Stimulated activated CD4-positive, alpha-beta T cell treated with anti-CD3 and anti-CD28 coated beads, Interleukin-1b, Interleukin-23, amount 100 ng/mL, for 48 hours (primary cell): ENCODE measurements around the gene ZNF814.
"Not testable (repeated sequence)": the region's sequence is repeated elsewhere in the genome, so short reads cannot be mapped to it uniquely, and the experiment has no call there.

Experiments used
- DNase-seq: peaks from one replicate; pipeline ENCODE4 v3.0.0-alpha.2; 2020

ZNF814 gene

GRCh38 chr19:57854117-57854516, 34.7 kb downstream of the ZNF814 start:
- not testable (repeated sequence) for DNase-seq

GRCh38 chr19:57851812-57852603, 36.8 kb downstream of the ZNF814 start:
- not testable (repeated sequence) for DNase-seq

GRCh38 chr19:57850553-57851017, 38.3 kb downstream of the ZNF814 start:
- DNase-seq: peak; percentile 13

GRCh38 chr19:57849666-57850473, 39.0 kb downstream of the ZNF814 start, which contains the start of gene ZNF587:
ZNF587 (plus strand) TSS chr19:57849859; CDS start chr19:57850039, 180 bp downstream.
- DNase-seq: peak; percentile 81

- not testable (repeated sequence) for DNase-seq
Measured at GRCh38 chr19:57849162-57849665, 39.6 kb downstream of the ZNF814 start.

- DNase-seq: not testable (repeated sequence)
Measured at GRCh38 chr19:57847164-57847563, 41.7 kb downstream of the ZNF814 start.

DNA sequence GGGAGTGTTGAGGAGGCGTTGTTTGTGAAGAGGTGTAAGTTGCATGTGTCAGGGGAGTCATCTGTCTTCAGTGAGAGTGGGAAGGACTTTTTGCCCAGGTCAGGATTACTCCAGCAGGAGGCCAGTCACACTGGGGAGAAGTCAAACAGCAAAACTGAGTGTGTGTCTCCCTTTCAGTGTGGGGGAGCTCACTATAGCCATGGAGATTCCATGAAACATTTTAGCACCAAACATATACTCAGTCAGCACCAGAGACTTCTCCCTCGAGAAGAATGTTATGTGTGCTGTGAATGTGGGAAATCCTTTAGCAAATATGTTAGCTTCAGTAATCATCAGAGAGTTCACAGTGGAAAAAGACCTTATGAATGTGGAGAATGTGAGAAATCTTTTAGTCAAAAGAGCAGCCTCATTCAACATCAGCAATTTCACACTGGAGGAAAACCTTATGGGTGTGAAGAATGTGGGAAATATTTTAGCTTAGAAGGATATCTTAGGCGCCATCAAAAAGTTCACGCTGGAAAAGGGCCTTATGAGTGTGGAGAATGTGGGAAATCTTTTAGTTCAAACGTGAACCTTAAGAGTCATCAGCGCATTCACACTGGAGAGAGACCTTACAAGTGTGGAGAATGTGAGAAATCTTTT, 47.6 kb downstream of the ZNF814 start:
- DNase-seq: no peak

GRCh38 chr19:57838622-57839191, 50.1 kb downstream of the ZNF814 start:
- not testable (repeated sequence) for DNase-seq

- not testable (repeated sequence) for DNase-seq
Measured at GRCh38 chr19:57836991-57837390, 51.8 kb downstream of the ZNF814 start.

DNA sequence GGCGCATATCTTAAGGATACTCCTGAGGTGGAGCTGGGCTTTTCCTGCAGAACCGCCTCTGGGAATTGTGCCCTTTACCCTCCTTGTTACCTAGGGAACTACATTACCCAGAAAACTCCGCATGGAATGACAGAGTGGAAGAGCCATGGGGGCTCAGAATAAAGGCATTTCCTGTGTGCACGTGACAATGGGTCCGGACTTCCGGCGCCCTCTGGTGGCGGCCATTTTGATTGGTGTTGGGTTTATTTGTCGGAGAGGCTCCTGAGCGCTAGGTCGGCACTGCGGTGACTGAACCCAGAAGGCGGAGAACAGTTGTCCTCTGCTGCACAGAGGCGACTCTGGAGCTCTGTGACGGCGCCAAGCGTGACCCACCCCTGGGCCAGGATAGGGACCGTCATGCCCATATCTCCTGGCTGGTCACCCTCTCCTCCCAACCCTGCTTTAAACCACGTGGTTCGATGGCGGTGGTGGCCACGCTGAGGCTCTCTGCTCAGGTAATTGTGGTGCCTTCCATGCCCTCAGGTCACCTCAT, 58.7 kb downstream of the ZNF814 start, which contains the start of gene ZNF587B:
TSS of gene ZNF587B (plus strand) at position 229 of the 532 bp plus-strand sequence. CDS start at position 459, 230 bp downstream.
- DNase-seq: peak; percentile 26

DNA sequence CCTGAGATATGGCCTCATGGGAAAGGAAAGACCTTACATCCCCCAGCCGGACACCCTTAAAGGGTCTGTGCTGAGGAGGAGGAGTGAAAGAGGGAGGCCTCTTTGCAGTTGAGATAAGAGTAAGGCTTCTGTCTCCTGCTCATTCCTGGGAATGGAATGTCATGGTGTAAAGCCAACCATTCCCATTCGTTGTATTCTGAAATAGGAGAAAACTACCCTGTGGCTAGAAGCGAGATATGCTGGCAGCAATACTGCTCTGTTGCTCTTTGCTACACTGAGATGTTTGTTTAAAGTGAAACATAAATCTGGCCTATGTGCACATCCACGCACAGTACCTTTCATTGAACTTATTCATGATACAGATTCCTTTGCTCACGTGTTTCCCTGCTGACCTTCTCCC, 59.5 kb downstream of the ZNF814 start:
- no peak for DNase-seq

- no peak for DNase-seq
Measured at GRCh38 chr19:57825511-57825910, 63.3 kb downstream of the ZNF814 start.

- not testable (repeated sequence) for DNase-seq
Measured at GRCh38 chr19:57823608-57824007, 65.2 kb downstream of the ZNF814 start.

- not testable (repeated sequence) for DNase-seq
Measured at GRCh38 chr19:57823155-57823554, 65.7 kb downstream of the ZNF814 start.

DNA sequence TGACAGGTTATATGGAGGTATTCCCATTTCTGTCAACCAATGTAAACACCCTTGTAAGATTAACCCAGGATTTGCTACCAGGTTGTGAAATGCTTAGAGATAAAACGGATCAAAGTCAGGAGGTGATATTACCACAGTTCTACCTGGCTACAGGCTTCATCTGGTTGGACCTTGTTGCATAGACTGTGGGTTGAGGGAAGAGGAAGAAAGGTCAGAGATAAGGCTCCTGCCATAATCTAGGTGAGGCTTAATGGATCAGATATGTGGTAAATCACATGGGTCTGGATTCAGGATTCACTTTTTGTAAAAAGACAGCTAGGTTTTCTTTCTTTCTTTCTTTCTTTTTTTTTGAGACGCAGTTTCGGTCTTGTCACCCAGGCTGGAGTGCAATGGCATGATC, 67.3 kb downstream of the ZNF814 start:
- not testable (repeated sequence) for DNase-seq

DNA sequence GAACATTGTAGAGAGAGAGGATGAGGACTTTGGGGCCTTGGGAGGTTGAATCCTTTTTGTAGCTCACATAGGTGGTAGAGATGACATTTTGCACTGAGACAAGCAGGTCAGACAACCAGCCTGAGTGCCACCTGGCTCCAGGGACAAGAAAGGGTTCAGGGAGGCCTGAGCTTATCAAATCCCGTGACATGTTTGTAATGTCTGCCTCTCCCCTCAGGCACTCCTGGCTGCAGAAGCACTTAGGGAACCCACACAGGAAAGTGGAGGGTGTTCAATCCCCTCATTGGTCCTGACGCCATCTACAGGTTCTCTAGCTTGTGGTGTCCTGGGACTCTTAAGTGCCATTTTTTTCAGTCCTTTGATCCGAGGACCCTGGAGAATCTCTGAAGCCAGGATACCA, 67.7 kb downstream of the ZNF814 start:
- not testable (repeated sequence) for DNase-seq

DNA sequence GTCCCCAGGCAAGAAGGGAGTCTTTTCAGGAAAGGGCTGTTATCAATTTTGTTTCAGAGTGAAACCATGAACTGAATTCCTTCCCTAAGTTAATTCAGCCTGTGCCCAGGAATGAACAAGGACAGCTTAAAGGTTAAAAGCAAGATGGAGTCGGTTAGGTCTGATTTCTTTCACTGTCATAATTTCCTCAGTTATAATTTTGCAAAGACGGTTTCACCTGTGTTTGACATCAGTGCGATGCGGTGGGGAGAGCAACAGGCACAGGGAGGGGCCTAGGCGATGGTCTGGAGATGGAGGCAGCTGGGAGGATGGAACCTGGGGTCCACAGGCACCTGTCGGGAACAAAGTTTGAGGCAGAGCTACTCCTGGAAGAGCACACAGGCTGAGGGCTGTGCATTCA, 68.2 kb downstream of the ZNF814 start:
- no peak for DNase-seq

- peak; percentile 85 for DNase-seq
Measured at GRCh38 chr19:57819475-57820148, 69.2 kb downstream of the ZNF814 start.

DNA sequence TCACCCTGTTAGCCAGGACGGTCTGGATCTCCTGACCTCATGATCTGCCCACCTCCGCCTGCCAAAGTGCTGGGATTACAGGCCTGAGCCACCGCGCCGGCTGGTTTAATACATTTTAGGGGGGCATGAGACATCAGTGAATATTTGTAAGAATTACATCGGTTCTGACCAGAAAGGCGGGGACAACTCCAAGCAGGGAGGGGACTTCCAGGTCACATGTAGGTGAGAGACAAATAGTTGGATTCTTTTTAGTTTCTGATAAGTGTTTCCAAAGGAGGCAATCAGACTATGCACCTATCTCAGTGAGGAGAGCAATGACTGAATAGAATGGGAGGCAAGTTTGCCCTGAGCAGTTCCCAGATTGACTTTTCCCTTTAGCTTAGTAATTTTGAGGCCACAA, 70.5 kb downstream of the ZNF814 start:
- no peak for DNase-seq

DNA sequence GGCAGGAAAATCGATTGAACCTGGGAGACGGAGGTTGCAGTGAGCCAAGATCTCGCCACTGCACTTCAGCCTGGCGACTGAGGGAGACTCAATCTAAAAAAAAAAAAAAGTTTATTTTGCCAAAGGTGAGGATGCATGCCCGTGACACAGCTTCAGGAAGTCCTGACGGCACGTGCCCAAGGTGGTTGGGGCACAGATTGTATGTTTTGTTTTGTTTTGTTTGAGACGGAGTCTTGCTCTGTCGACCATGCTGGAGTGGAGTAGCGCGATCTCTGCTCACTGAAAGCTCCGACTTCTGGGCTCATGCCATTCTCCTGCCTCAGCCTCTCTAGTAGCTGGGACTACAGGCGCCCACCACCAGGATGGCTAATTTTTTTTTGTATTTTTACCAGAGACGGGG, 70.9 kb downstream of the ZNF814 start:
- DNase-seq: no peak

- no peak for DNase-seq
Measured at GRCh38 chr19:57816652-57817051, 72.2 kb downstream of the ZNF814 start.
